GM18498 (cell line): ENCODE data around the gene MED20.

Source experiments
- ATAC-seq: cut with Tn5 transposase; IDR thresholded peaks from one replicate; pipeline ENCODE4 v1.9.1; 2021; ENCODE audit warnings: mild to moderate bottlenecking, moderate library complexity; ENCODE audit not compliant: unreplicated experiment

Gene MED20

DNA sequence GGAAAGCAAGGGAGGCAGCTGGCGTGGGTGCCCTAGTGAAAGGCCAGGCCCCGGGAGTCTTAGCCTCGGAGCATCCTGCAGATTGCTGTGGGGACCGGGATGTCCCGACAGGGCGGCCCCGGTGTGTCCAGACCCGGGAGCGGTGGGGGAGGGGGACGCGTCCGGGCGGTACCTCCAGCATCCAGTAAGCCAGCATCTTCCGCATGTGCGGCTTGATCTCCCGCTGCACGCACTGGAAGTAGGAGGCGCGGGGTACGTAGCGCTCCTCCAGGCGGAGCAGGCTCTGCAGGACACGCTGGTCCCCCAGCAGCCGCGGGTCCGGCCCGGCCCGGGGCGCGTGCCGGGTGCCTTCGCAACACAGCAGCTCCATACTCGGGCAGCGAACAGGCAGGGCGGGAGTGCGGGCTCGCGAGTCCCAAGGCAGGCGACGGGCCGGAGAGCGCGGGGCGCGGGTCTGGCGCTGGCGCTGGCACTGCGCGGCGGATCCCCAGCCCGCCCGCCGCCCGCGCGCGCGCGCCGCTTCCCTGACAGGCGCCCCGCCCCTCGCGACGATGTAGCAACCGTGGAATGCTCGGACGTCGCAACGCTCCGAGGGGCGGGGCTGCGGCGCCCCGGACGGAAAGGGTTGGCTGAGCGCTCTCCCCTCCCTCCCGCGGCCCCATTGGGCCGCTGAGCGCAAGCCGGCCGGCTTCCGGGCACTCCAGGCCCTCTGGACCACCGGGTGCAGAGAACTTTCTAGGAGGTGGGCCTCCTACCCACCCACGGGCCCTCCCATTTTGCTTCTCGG lies 20.5 kb upstream of the MED20 start, which contains the start of gene CCND3:
Gene CCND3, minus strand, starts transcription at position 529 of the 787 bp plus-strand sequence. Its CDS starts 159 bp downstream, at position 370.
- ATAC-seq, result peak; percentile 93

DNA sequence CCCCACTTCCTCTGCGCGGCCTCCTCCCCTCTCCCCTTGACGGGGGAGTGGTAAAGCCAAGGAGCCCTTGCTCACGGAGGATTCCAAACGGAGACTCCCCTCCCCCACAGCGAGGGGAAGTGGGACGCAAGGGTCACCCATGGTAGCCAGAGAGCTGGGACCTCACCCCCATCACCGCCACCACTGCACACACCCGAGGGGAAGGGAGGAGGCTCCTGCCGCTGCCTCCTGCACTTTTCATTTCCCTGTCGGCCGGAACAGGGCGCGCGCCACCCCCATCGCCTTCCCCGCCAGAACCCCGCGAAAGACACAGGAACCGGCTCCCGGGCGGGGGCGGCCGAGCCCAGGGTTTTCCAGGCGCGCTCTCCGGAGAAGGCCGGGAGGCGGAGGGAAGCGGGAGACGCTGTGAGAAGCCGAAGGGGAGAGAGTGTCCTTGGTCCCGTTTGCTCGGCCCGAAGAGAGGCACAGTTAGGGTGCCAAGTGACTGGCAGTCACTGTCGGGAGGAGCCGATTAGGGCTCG lies 19.9 kb upstream of the MED20 start:
- peak; percentile 5 for ATAC-seq

- ATAC-seq, result no peak
Observed at GRCh38 chr6:41939848-41940758, 19.2 kb upstream of the MED20 start.

GRCh38 chr6:41939176-41939847 lies 18.4 kb upstream of the MED20 start:
- no peak for ATAC-seq

DNA sequence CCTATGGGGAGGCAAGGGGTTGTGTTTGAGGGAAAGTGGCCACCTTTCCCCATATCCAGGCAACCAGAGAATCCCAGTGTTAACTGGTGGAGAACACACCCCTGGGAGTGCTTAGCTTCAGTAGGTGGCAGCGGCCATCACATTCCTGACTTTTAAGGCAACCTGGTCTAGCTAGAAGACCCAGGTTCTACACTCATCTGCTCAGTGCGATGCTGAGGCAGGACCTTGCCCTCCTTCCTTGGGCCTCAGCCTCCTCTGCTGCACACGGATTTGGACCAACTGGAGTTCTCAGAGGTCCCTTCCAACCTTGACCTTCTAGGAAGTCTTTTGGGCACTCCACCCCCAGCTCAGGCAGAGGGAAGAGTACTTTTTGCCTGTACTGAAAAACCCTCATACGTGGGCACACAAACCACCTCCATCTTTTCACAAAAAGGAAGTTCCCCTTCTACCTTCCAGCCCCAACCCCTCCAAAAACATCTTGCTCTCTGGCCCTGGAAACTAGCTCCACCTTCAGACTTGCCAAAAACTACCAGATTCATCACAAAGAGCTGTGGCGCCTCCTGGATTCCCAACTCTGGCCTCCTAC lies 17.7 kb upstream of the MED20 start:
- ATAC-seq, result no peak

DNA sequence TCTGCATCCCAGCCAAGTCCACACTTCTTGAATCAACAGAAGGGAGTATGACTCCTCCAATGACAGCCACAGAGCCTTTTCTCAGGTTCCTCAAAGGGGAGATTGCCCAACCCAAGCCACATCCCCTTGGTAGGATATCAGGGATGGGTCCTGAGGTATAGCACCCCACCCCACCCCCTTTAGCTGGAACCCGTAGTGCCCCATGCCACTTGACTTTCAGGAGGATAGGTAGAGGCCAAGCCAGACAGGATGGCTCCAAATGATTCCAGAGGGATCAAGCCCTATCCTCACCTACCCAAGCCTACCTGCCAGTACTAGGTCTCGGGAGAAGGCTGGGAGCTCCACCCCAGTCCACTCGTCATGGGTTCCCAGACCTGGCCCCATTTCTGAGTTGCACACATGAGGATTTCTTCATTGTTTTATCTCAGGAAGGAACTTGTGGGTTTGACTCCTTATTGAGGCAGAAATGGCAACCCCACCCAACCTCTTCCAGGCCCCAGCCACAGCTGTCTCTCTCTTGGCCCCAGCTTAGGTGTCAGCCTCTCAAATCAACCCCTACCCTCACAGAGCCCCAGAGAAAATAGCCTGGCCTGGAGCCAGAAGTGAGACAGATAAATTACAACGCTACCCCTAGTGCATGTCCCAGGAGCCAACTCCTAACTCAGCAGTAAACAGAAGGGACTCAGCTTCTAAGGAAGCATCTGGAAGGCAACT lies 17.1 kb upstream of the MED20 start:
- ATAC-seq, result no peak

GRCh38 chr6:41937472-41937860 lies 16.5 kb upstream of the MED20 start:
- no peak for ATAC-seq

GRCh38 chr6:41936073-41936837 lies 15.3 kb upstream of the MED20 start:
- no peak for ATAC-seq

DNA sequence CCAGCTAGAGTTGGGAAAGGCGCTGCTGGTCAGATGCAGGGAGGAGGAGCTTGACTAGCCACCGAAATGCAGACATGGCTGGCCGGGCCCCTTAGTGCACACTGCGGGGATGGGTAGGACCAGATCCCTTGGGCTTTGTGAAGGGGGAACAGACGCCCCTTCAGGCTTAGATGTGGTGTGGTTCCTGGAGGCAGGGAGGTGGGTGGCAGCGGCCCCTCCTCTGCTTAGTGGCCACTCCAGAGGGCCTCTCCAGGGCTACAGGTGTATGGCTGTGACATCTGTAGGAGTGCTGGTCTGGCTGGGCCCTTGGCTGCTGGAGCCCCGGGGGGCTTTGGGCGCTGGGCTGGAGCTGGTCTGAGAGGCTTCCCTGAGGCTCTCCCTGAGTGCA lies 14.7 kb upstream of the MED20 start:
- ATAC-seq, result no peak

DNA sequence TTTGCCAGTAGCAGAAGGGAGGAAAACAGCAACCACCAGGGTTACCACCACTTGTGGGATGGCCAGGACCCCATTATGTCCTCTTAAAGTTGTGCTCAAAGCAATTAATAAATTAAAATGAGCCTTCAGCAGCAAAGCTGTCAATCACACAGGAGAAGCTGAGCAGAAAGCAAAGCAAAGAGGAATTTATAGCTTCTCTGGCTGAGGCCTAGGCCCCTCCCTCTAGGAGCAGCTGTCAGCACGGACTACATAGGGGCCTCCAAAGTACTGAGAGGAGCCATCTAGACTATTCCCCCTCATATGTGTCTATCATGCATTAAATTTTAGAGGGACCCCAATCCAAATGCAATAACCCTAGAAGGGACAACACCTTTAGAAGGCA lies 14.2 kb upstream of the MED20 start:
- ATAC-seq, result no peak

GRCh38 chr6:41934278-41935192 lies 13.6 kb upstream of the MED20 start:
- ATAC-seq, result no peak

GRCh38 chr6:41932378-41932777 lies 11.4 kb upstream of the MED20 start:
- no peak for ATAC-seq

DNA sequence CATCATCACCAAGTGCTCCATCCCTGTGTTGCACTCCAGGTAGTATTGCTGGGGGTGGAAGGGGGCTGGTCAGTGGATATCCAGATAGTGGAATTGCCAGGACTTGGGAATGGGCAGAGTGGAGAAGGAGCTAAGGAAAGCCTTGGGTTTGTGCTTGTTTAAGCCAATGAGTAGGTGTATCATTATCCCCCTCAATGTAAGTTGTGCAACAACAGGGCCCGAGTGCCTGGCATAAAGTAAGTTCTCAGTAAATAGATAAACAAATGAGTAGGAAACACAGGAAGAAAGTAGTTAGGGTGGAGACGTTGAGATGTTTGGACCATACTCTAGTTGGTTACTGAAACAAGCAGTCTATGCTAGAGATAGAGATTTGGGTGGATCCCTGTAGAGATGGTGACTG lies 10.9 kb upstream of the MED20 start:
- ATAC-seq, result no peak

DNA sequence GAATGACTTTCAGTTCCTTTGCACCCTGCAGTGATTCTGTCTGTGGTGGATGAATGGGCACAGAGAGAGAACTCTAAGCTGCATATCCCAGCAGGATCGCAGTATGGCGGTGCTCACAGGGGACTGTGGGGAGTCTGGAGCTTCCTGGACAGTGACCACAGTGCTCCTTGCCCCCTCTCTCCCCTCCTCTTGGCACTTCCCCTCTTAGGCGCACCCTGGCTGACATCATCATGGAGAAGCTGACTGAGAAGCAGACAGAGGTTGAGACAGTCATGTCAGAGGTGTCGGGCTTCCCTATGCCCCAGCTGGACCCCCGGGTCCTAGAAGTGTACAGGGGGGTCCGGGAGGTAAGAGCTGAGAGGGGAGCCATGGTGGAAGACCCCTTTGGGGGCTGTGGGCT lies 9.0 kb upstream of the MED20 start:
- no peak for ATAC-seq

DNA sequence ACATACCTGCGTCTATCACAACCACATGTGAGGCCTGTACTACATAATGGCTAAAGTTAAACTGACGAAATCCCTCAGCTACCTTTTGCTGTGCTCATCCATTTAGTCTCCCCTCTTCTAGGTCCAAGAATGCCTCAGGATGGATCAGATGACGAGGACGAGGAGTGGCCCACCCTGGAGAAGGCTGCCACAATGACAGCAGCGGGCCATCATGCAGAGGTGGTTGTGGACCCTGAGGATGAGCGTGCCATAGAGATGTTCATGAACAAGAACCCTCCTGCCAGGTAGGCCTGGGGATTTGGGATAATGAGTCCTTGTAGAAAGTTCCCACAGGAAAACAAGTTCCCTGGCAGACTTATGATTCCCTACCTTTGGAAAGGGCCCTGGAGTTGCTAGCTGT lies 6.3 kb upstream of the MED20 start:
- ATAC-seq, result no peak

DNA sequence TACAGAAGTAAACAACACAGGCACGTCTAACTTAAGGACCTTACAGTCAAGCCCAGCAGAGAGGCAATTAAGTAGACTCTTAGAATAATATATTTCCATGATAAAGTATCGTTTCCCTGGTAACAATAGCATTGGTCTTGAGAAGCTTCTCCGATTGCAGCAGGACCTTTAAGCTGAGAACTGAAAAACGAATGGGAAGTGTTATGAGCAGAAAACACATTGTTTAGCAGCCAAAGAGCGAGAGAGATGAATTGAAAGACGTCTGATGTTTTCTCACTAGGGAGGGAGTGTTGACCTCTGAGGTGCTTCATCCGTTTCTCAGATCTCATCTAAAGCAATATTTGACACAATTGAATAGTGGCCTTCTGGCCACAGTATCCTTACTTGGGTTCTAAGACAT lies 1.2 kb upstream of the MED20 start:
- no peak for ATAC-seq

GRCh38 chr6:41921712-41921998 lies 716 bp upstream of the MED20 start:
- ATAC-seq, result no peak

DNA sequence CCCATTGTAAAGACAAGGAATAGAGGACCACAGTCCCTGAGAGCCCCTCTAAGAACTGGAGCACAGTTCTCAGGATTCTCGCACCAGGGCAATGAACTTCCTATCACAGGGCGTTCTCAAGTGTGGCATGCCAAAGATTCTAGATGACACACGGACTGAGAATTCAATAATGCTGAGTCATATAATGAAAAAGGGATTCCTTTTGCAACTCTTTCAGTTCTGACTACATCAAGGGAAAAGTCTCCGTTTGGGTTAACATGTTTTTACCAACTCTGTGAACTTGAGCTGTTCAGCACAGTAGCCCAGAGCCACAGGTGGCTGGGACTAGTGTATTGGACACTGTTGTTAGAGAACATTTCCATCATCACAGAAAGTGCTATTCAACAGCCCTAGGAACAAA lies 3.4 kb downstream of the MED20 start:
- ATAC-seq, result no peak
